Endothelial cell of umbilical vein (primary cell): Measurements from ENCODE around the gene WIPI1. TPM values are rescaled to one million over a fixed set of nuclear protein-coding genes. Genes with fewer than 3 reads are reported as not detected.

Experiments used
- BruUV-seq: library from RNA; stranded (reverse); fragments of 400-500 nt; replicated peaks from 2 replicates; lab custom pipeline; 2021; lab: Mats Ljungman, UMichigan
- CTCF ChIA-PET: fragments of 300-600, 350-600 bp; sonication (Branson Sonifier 250); formaldehyde crosslinking; loops from one replicate; lab custom pipeline; 2021; ENCODE audit warnings: antibody characterized with exemption, inconsistent platforms; lab: Charles Lee
- POLR2A ChIA-PET: fragments of 300-600, 350-600 bp; sonication (Branson Sonifier 250); formaldehyde crosslinking; loops from one replicate; lab custom pipeline; 2021; ENCODE audit warnings: antibody characterized with exemption, inconsistent platforms; lab: Charles Lee
- DNase-seq: peaks from one replicate; pipeline ENCODE4 v3.0.0-alpha.2; 2011; ENCODE audit warnings: low read depth, low spot score
- FAIRE-seq: peaks from 2 replicates; lab custom pipeline; 2011; peaks lifted over from hg19 to GRCh38; lab: Jason Lieb, UNC
- H2AFZ ChIP-seq: 2 replicates; pipeline ENCODE4 v1.6.0; 2012; ENCODE audit warnings: low read depth, low read length, control low read depth, inconsistent platforms
- H3K27ac ChIP-seq: 2 replicates; pipeline ENCODE4 v1.5.1; 2011; ENCODE audit warnings: low read depth, mild to moderate bottlenecking, control low read depth, low read length, moderate library complexity; ENCODE audit not compliant: insufficient read depth
- H3K27me3 ChIP-seq, 2 experiments: 2 replicates each; pipeline versions ENCODE4 v1.6.0 to v1.6.1; 2011; ENCODE audit warnings: low read length in 2 of 2, mixed read lengths in 1 of 2; ENCODE audit not compliant: control insufficient read depth in 2 of 2, insufficient read depth in 2 of 2
- H3K36me3 ChIP-seq, 2 experiments: 2 replicates in 1 of 2; 3 replicates in 1 of 2; pipeline ENCODE4 v1.5.1; 2011; ENCODE audit warnings: low read length in 2 of 2, mild to moderate bottlenecking in 1 of 2, moderate library complexity in 1 of 2; ENCODE audit not compliant: control insufficient read depth in 2 of 2, insufficient read depth in 2 of 2; ENCODE audit errors: extremely low read depth in 1 of 2
- H3K4me1 ChIP-seq: 3 replicates; pipeline ENCODE4 v1.5.1; 2011; ENCODE audit warnings: mild to moderate bottlenecking, low read length; ENCODE audit not compliant: control insufficient read depth, insufficient read depth; ENCODE audit errors: extremely low read depth
- H3K4me2 ChIP-seq: 2 replicates; pipeline ENCODE4 v1.6.1; 2011; ENCODE audit warnings: low read length, control low read depth, mixed read lengths; ENCODE audit not compliant: insufficient read depth
- H3K4me3 ChIP-seq, 3 experiments: fragments of 200-600 bp in 1 of 3; sonication (generic), shearing (Covaris generic) in 1 of 3; replicated peaks in 1 of 3; 2 replicates each; pipeline ENCODE4 v1.5.1; 2011 to 2016; ENCODE audit warnings: control low read depth in 3 of 3, low read length in 3 of 3, mild to moderate bottlenecking in 2 of 3, inconsistent platforms in 1 of 3, low read depth in 1 of 3, moderate library complexity in 1 of 3; ENCODE audit not compliant: insufficient read depth in 1 of 3
- H3K79me2 ChIP-seq: 2 replicates; pipeline ENCODE4 v1.6.0; 2012; ENCODE audit warnings: low read length, inconsistent platforms; ENCODE audit not compliant: control insufficient read depth, insufficient read depth
- H3K9ac ChIP-seq: replicated peaks from 2 replicates; pipeline ENCODE3; 2011; ENCODE audit warnings: low read length, control low read depth; ENCODE audit not compliant: insufficient read depth; ENCODE audit errors: extremely low read depth
- H3K9me1 ChIP-seq: replicated peaks from 3 replicates; pipeline ENCODE4 v1.6.0; 2011; ENCODE audit warnings: mild to moderate bottlenecking, low read length; ENCODE audit not compliant: control insufficient read depth, insufficient read depth; ENCODE audit errors: extremely low read depth
- H3K9me3 ChIP-seq: replicated peaks from 2 replicates; pipeline ENCODE4 v1.5.1; 2012; ENCODE audit warnings: low read length, inconsistent platforms; ENCODE audit not compliant: control insufficient read depth, insufficient read depth
- H4K20me1 ChIP-seq: replicated peaks from 2 replicates; pipeline ENCODE3; 2011; ENCODE audit warnings: mild to moderate bottlenecking, low read length; ENCODE audit not compliant: control insufficient read depth, insufficient read depth; ENCODE audit errors: extremely low read depth
- CTCF ChIP-seq, 2 donors: IDR thresholded peaks; 1 replicate in 1 of 2; 2 replicates in 1 of 2; pipeline ENCODE4 v1.5.1; 2011; ENCODE audit warnings: low read length in 2 of 2, mild to moderate bottlenecking in 2 of 2, moderate library complexity in 2 of 2, control low read depth in 1 of 2, inconsistent platforms in 1 of 2, low read depth in 1 of 2; ENCODE audit not compliant: insufficient read depth in 1 of 2; ENCODE audit errors: extremely low read depth in 1 of 2
- EZH2 ChIP-seq: IDR thresholded peaks from 2 replicates; pipeline ENCODE4 v1.6.1; 2012; ENCODE audit warnings: borderline replicate concordance, low read depth, mild to moderate bottlenecking, moderate library complexity, low read length, inconsistent platforms; ENCODE audit not compliant: severe bottlenecking
- FOS ChIP-seq: IDR thresholded peaks from 2 replicates; pipeline ENCODE4 v1.6.1; 2011; ENCODE audit warnings: mild to moderate bottlenecking, low read length, moderate library complexity, borderline replicate concordance; ENCODE audit not compliant: insufficient read depth
- GATA2 ChIP-seq: IDR thresholded peaks from 2 replicates; pipeline ENCODE4 v1.7.0; 2011; ENCODE audit warnings: low read depth, mild to moderate bottlenecking, moderate library complexity, mixed read lengths, low read length; ENCODE audit not compliant: insufficient read length, insufficient read depth
- JUN ChIP-seq: IDR thresholded peaks from 2 replicates; pipeline ENCODE4 v1.6.1; 2011; ENCODE audit warnings: borderline replicate concordance, low read depth; ENCODE audit not compliant: insufficient read length, insufficient read depth
- MAX ChIP-seq: IDR thresholded peaks from 2 replicates; pipeline ENCODE4 v1.6.1; 2011; ENCODE audit not compliant: insufficient read depth, insufficient read length
- MYC ChIP-seq: IDR thresholded peaks from one replicate; pipeline ENCODE4 v1.6.1; 2011; ENCODE audit warnings: mild to moderate bottlenecking, low read depth, low read length
- POLR2A ChIP-seq: IDR thresholded peaks from 2 replicates; pipeline ENCODE4 v1.6.1; 2012; ENCODE audit warnings: low read depth, mild to moderate bottlenecking, control low read depth, low read length
- POLR2AphosphoS5 ChIP-seq: IDR thresholded peaks from 2 replicates; pipeline ENCODE4 v1.6.1; 2012; ENCODE audit warnings: low read depth, mild to moderate bottlenecking, control low read depth, low read length, moderate library complexity; ENCODE audit not compliant: insufficient read depth
- dilution Hi-C: fragments of 300-500 bp; cut with MboI; formaldehyde crosslinking; loops from one replicate; pipeline ENCODE4 v1.15.0; 2019; ENCODE audit warnings: low sequenced_read_pairs; ENCODE audit not compliant: extremely low pct_ligation_motif_present
- intact Hi-C: fragments of 100-400 bp; cut with micrococcal nuclease; formaldehyde crosslinking; loops from one replicate; pipeline ENCODE4 v1.10.0; 2022
- polyA plus RNA-seq, 4 experiments: library from polyadenylated mRNA; depleted of rRNA in 3 of 4; stranded (reverse) in 3 of 4; unstranded in 1 of 4; fragments of >200 nt; gene quantifications; 2 replicates each; pipeline versions ENCODE4 v1.2.1 to v1.2.3, GENCODE V29; 2011 to 2012; ENCODE audit warnings: missing spikeins in 1 of 4
- total RNA-seq: library from RNA; stranded (reverse); gene quantifications from 2 replicates; pipeline ENCODE4 v1.2.3, GENCODE V29; 2021

WIPI1 gene
- total and polyA plus RNA-seq, 2 donors (not counting 3 experiments of a cell fraction or from before 2014, with no cell fraction given) = 49.9 to 70.3 TPM

DNA sequence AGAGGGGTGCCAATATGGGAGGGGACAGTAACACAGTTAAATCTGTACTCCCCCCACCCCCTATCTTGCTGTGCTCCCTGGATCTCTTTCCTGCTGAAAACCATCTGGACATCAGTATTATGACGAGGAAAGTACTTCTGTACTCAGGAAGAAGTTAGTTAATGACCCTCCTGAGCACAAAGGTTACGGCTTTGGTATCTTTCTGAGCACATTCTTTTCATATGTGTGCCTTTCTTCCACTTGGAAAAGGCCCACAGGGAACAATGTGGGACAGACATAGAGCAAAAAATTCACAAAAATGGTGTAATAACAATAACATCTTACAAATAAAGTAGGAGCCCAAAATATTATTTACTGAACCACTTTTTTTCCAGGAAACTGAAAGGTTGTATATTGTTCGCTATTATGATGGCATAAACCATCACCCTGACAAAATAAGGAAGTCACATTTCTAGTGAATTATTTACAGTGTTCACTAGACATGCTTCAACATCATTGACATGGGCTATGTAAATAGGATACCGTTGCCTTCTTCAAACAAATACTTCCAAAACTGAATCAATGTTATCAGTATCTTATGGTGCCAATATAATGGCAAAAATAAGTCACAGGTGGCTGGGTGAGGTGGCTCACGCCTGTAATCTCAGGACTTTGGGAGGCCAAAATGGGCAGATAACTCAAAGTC, 5.5 kb downstream of the WIPI1 start:
- DNase-seq = no peak
- H3K9me1 ChIP-seq = no peaks in the 10 kb centered on the region
- no peak overlapping the region for H3K4me2 ChIP-seq
- H2AFZ ChIP-seq = no peak overlapping the region
- FAIRE-seq = no peak
- intact Hi-C loops = no loop called here
- no peaks in the 10 kb centered on the region for H4K20me1 ChIP-seq
- H3K4me3 ChIP-seq = no peak overlapping the region
- CTCF ChIA-PET = no interaction called here
- no peaks in the 10 kb centered on the region for H3K27me3 ChIP-seq
- no TSS peak for BruUV-seq
- dilution Hi-C loops = no loop called here
- no peak overlapping the region for H3K9ac ChIP-seq
- no peaks in the 10 kb centered on the region for H3K79me2 ChIP-seq
- POLR2A ChIA-PET = no interaction called here
- H3K27ac ChIP-seq = no peak overlapping the region
- TF ChIP-seq MYC (no peak), POLR2AphosphoS5 (no peak), EZH2 (no peak), POLR2A (no peak), CTCF (IDR thresholded peaks at IDR 0.05; ENCODE audit: extremely low read depth in 1 of 2, insufficient read depth in 1 of 2, low read depth in 1 of 2, low read length in 2 of 2) (no peak), MAX (no peak), FOS (no peak), JUN (no peak), GATA2 (no peak)
- no peaks in the 10 kb centered on the region for H3K9me3 ChIP-seq
- peaks cover 7 to 19% of the 10 kb centered on the region in 2 experiments for H3K36me3 ChIP-seq
- peaks cover 8% of the 10 kb centered on the region for H3K4me1 ChIP-seq
